COR-L47 (cell line): ENCODE measurements around the gene KIRREL1.

Experiments
- DNase-seq: peaks from one replicate; lab custom pipeline; 2025; lab: John Stamatoyannopoulos, UW

The KIRREL1 gene

GRCh38 chr1:158035976-158036583, 42.6 kb downstream of the KIRREL1 start:
- DNase-seq = peak; percentile 11

GRCh38 chr1:158037008-158037865, 43.8 kb downstream of the KIRREL1 start:
- no peak for DNase-seq

GRCh38 chr1:158037866-158038359, 44.5 kb downstream of the KIRREL1 start:
- peak; percentile 9 for DNase-seq

GRCh38 chr1:158038793-158039192, 45.3 kb downstream of the KIRREL1 start:
- DNase-seq = no peak

GRCh38 chr1:158039380-158039779, 45.9 kb downstream of the KIRREL1 start:
- no peak for DNase-seq

- no peak for DNase-seq
Observed at GRCh38 chr1:158040323-158040722, 46.9 kb downstream of the KIRREL1 start.

- DNase-seq = no peak
Observed at GRCh38 chr1:158043232-158043631, 49.8 kb downstream of the KIRREL1 start.

- no peak for DNase-seq
Observed at GRCh38 chr1:158045639-158046038, 52.2 kb downstream of the KIRREL1 start.

GRCh38 chr1:158046715-158047510, 53.5 kb downstream of the KIRREL1 start:
- DNase-seq = no peak

- no peak for DNase-seq
Observed at GRCh38 chr1:158048371-158049067, 55.1 kb downstream of the KIRREL1 start.

- DNase-seq = no peak
Observed at GRCh38 chr1:158049853-158050252, 56.4 kb downstream of the KIRREL1 start.

- DNase-seq = no peak
Observed at GRCh38 chr1:158053276-158053675, 59.8 kb downstream of the KIRREL1 start.

GRCh38 chr1:158054721-158055120, 61.3 kb downstream of the KIRREL1 start:
- DNase-seq = no peak

GRCh38 chr1:158055854-158056253, 62.4 kb downstream of the KIRREL1 start:
- no peak for DNase-seq

- no peak for DNase-seq
Observed at GRCh38 chr1:158056498-158056897, 63.1 kb downstream of the KIRREL1 start.

- no peak for DNase-seq
Observed at GRCh38 chr1:158058237-158058985, 65.0 kb downstream of the KIRREL1 start.

GRCh38 chr1:158059984-158060383, 66.5 kb downstream of the KIRREL1 start:
- DNase-seq = no peak

- no peak for DNase-seq
Observed at GRCh38 chr1:158062174-158062573, 68.7 kb downstream of the KIRREL1 start.

- no peak for DNase-seq
Observed at GRCh38 chr1:158067662-158068061, 74.2 kb downstream of the KIRREL1 start.

- DNase-seq = no peak
Observed at GRCh38 chr1:158068918-158069317, 75.5 kb downstream of the KIRREL1 start.

- DNase-seq = no peak
Observed at GRCh38 chr1:158071138-158071537, 77.7 kb downstream of the KIRREL1 start.
